Epidermal melanocyte (primary cell): Measurements from ENCODE around the gene KHDRBS1.
"Not testable (repeated sequence)": the region's sequence is repeated elsewhere in the genome, so short reads cannot be mapped to it uniquely, and the experiment has no call there.

Source experiments
- DNase-seq: peaks from one replicate; pipeline ENCODE4 v3.0.0; 2011; ENCODE audit warnings: low spot score; ENCODE audit not compliant: insufficient read length

Gene KHDRBS1, protein sequence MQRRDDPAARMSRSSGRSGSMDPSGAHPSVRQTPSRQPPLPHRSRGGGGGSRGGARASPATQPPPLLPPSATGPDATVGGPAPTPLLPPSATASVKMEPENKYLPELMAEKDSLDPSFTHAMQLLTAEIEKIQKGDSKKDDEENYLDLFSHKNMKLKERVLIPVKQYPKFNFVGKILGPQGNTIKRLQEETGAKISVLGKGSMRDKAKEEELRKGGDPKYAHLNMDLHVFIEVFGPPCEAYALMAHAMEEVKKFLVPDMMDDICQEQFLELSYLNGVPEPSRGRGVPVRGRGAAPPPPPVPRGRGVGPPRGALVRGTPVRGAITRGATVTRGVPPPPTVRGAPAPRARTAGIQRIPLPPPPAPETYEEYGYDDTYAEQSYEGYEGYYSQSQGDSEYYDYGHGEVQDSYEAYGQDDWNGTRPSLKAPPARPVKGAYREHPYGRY

DNA sequence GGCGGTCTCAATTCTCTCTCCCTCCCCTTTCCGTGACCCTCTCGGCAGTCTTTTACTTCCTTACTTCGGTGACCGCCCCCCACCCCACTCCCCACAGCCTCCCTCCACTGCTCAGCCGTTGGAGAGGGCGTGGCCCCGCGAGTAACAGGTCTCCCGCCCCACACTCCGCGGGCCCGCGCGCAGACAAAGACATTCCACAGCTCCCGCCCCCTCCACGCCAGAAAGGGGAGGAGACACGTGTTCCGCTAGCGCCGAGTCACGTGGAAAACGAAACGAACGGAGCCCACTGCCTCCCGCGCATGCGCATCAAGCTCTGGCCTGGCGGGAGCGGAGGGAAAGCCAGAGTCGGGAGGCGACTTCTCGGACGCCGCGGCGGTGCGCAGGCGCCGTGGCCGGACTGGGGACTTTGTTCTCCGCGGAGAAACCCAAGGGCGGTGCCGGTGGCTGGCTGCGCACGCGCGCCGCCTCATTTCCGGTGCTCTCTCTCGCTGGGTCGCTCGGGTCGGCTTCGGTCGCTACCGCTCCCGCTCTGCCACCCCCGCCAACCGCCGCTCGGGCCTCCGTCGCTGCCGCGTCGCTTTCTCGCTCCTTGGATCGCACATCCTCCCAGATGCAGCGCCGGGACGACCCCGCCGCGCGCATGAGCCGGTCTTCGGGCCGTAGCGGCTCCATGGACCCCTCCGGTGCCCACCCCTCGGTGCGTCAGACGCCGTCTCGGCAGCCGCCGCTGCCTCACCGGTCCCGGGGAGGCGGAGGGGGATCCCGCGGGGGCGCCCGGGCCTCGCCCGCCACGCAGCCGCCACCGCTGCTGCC, at the start of gene KHDRBS1:
KHDRBS1 (plus strand) TSS at position 483 of the 813 bp plus-strand sequence; CDS start at position 611, 128 bp downstream.
- peak; percentile 96 for DNase-seq

DNA sequence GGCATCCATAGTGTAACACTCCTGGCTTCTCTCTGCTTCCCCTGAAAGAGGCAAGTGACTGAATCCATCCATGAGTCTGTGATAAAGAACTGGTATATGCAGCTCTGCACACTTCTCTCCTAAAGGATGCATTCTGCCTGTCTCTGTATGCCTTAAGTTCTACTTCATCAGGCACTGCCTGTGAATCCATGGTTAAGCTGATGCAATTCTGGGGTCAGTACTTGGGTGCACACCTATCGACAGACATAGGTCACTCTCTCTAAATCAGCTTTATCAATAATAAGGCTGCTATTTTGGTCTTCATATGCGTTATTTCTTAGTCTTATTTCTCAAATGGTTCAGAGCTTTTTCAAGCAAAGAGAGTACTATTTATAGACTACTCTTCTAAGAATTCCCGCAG, 42.8 kb upstream of the KHDRBS1 start:
- DNase-seq: no peak

DNA sequence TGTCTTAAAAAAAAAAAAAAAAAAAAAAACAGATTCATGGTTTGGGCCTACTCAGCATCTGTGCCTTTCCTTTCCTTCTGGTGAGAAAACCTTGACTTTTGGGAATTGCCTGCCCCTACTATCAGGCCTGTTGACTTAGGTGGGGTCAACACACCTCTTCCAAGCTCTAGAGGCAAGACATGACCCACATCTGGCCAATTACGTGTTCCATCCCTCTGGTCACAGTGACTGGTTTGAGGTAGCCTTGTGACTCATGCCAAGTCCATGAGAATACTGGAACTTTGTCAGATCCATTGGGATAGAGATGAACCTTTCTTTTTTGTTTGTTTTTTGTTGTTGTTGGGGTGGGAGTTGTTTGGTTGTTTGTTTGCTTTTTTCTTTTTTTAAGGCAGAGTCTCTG, 37.3 kb upstream of the KHDRBS1 start:
- no peak for DNase-seq

DNA sequence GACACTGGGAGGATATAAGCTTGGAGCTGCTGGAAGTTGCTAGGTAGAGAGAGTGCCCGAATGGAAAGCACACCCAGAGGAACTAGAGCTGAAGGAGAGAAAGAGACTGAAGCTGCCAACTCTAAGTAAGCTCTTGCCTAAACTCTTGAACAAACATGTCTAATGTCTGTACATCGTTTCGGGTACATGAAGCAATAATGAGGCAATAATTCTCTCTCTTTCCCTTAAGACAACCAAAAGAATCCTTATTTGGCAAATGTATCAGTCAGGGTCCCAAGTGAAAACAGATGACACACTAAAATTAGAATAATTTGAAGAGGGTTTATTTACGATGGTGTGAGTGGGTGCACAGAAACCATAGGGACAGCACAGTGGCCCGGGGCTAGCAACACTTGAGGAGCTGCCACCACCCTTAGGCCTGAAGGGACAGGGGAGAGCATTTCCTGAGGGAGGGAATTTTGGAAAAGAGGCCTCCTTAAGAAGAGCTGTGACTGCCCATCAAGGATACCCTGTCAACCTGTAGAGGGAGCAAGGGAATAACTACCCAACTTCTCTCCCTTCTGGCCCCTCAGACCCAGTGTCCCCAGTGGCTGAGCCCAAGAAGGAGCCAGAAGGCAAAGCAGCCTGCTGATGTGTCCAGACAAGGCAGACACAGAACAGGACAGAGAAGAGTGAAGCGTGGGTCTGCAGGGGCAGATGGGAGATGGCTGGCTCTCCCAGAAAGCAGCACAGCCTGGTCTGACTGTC, 36.1 kb upstream of the KHDRBS1 start:
- DNase-seq: peak; percentile 51

DNA sequence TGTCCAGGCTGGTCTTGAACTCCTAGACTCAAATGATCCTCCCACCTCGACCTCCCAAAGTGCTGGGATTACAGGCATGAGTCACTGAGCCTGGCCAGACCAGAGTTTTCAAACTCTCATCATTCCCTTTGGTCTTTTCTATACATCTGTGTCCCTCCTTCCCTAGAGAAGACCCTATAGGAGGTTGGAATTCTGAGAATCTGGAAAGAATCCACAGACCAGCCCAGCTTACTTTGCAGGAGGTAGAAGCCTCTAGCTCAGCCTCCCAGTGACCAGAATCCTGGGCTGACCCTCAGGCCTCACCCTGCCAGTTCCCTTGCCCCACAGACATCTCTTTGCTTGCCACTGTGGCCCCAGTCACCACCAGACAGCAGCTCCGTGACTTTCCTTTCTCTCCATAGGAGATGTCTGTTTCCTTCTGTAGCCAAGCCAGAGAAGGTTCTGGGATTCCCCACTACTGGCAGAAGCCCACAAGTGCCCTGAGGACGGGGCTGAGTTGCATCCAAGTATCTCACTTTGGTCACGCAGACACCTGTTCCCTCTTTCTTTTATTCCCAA, 34.7 kb upstream of the KHDRBS1 start:
- DNase-seq: no peak

DNA sequence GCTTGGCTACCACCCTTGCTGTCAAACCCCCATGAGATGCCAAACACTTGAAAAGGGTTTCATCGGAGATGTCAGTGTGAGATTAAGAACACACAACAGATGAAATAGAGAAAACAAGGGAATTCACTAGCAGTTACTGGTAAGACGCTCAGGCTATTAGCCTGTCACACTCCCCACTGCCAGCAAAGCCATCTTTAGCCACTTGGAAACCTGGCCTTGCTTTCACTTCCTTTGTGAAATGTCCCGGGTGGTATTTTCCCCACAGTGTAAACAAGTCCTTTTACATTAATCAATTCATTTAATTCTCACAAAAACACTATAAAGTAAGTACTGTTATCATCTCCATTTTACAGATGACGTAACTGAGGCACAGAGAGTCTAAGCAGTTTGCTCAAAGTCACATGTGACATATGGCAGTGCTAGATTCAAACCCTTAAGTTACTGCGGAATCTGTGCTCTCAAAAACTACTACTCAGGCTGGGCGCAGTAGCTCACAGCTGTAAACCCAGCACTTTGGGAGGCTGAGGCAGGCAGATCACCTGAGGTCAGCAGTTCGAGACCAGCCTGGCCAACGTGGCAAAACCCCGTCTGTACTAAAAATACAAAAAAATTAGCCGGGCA, 32.7 kb upstream of the KHDRBS1 start:
- DNase-seq: no peak

DNA sequence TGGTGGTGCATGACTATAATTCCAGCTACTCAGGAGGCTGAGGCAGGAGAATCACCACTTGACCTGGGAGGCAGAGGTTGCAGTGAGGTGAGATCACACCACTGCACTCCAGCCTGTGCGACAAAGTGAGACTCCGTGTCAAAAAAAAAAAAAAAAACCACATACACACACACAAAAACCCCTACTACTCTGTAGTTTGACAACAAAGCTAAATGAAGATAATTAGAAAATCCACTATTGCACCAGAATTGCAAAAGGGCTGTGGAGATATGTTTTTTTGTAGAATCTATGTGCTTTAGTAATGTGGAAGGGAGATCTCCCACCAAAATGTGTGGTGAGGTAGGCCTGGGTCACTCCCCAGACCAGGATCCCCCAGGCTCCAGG, 32.2 kb upstream of the KHDRBS1 start:
- DNase-seq: no peak

DNA sequence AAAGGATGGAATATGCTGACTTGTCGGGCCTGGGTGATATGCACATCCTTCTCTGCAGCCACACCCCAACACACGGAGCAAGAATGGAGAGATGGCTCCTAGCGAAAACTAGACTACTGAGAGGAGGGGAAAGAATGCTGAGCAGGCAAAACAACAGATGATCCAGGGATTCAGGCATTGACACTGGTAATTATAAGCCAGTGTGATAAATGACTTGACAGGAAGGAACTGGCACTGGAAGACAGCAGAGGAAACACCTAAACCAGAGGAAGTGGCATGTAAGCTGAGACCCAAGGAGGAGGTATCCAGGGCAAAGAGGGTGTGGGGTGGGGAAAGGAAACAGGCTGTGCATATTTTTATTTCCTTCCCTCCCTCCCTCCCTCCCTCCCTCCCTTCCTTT, 31.7 kb upstream of the KHDRBS1 start:
- DNase-seq: no peak

DNA sequence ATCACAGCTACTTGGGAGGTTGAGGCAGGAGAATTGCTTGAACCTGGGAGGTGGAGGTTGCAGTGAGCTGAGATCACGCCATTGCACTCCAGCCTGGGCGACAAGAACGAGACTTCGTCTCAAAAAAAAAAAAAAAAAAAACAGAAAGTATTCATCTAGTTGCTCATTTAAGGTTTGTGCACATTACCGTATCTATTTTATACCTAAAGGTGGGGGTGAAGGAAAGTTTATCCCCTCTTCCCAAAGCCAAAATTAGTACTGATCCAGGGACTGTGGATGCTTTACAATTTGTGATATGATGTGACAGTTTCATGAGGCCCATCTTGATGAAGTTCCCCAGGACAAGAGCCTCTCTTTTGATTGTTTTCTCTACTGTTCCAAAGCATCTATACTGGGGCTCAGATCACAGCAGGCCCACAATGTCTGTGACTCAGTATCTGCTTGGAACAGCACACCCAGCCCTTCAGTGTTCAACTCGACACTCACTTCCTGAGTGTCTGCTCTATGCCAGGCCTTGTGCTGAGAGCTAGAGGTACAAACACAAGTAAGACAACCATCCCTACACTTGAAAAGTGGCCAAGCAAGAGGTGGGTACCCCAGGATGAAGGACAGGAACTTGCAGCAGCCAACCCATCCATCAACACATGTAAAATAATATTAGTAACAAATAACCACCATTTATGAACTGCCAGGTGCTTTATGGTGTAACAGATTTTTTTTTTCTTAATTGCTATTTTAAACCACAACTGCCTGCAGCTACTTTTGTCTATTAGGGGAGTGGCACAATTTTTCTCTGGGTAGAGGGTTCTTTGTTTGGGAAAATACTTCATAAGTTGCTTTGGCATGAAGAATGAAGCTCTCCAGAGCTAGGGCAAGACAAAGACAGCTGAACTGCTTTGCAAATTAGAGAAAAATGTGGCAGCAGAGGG, 29.0 kb upstream of the KHDRBS1 start:
- DNase-seq: no peak

DNA sequence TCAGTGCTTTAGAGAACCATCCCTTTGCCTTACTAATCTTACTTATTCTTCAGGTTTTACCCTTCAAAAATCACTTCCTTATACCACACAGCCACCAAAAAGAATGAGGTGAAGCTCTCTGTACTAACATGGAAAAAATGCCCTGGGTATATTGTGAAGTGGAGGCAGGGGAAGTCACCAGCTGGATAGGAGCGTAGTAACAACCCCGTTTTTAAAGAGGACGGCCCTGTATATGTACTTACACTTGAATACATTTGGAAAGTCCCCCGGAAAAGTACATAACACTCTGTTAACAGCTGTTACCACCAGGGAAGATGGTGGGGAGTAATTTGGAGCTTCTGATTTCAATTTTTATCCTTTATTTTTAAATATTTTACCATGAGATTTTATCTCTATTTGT, 28.2 kb upstream of the KHDRBS1 start:
- DNase-seq: no peak

DNA sequence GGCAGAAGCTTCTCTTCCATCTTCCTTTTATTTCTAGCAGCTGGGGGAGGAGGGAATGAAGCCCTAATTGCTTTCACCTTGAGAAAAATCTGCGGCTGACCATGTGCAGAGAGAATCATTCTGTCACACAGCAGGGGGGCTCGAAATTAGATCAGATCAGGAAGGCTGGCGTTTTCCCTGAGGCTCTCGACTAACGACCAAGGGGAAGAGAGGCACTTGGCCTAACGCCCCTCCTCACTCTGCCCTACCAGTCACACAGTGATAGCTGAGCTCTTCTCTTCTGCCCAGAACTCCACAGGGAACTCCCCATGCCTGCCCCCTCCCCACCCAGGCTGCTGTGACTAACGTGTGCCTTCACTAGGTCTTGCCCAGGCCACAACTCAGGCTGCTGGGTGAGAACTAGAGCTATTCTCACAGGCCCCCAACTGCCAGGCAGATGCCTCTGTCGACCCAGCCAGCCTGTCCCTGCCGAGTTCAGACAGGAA, 26.5 kb upstream of the KHDRBS1 start:
- no peak for DNase-seq

DNA sequence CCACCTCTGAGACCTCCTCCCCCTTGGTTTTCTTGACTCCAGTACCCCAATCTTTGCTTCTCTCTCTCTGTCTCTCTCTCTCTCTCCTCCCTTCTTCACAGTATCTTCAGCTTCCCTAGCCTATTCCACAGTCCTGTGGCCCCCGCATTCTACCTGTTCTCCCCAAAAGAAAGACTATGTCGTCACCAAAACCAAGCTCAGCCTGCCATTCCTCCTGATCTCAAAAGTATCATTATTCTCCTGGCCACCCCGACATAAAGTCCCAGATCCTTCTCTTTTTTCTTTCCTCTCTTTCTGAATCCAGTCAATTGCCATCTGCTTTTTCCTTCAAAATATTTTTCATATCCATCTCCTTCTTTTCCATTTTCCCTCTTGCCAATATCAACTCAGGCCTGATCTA, 23.7 kb upstream of the KHDRBS1 start:
- DNase-seq: no peak

DNA sequence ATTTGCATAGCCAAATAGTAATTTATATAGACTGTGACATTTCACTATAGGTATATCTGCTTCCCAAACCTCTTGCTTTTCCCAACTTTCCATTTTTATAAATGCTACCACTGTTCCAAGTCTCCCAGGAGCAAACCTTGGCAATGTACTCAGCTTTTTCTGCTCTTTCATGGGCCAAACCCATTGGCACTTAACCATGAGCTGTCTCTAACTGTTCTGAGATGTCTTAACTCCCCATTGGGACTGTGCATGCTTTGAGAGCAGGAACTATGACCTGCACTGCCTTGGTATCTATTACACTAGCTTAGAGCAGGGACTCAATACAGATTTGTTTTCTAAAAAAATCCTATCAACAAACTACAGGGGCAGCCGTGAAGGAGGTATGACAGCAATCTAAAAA, 22.5 kb upstream of the KHDRBS1 start:
- no peak for DNase-seq

DNA sequence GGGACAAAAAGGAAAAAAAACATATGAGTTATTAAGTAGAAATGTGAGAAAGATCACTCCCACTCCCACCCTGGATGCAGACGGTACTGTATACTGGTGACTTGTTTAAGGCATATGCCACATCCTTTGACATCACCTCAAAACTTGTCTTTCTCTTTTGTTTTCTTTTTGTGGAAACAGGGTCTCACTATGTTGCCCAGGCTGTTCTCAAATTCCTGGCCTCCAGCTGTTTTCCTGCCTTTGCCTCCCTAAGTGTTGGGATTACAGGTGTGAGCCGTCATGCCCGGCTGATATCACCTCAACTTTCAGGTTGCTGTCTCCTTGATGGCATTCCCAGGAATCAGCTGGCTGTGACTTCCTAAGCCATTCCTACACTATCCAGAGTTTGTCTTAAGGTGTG, 18.4 kb upstream of the KHDRBS1 start:
- DNase-seq: no peak

DNA sequence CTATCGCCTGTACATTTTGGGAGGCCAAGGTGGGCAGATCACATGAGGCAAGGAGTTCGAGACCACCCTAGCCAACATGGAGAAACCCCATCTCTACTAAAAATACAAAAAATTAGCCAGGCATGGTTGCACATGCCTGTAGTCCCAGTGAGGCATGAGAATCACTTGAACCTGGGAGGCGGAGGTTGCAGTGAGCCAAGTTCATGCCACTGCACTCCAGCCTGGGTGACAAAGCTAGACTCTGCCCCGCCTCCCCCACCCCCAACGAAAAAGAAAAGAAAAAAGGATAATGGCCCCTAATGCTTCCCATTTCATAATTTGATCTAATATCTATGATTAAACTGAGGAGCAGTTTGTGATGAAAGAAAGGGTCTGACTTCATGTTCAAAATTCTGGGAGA, 17.5 kb upstream of the KHDRBS1 start:
- DNase-seq: not testable (repeated sequence)

DNA sequence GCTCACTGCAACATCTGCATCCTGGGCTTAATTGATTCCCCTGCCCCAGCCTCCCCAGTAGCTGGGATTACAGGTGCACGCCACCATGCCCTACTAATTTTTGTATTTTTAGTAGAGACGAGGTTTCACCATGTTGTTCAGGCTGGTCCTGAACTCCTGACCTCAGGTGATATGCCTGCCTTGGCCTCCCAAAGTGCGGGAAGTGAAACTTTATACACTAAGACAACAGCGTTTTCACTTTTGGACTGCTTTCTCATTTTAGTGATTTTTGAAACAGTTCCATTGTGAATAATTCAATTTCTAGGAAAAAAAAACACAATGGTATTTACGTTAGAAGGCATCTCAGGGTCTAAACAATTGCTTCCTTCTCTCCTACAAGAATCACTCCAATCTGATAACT, 11.8 kb upstream of the KHDRBS1 start:
- no peak for DNase-seq

DNA sequence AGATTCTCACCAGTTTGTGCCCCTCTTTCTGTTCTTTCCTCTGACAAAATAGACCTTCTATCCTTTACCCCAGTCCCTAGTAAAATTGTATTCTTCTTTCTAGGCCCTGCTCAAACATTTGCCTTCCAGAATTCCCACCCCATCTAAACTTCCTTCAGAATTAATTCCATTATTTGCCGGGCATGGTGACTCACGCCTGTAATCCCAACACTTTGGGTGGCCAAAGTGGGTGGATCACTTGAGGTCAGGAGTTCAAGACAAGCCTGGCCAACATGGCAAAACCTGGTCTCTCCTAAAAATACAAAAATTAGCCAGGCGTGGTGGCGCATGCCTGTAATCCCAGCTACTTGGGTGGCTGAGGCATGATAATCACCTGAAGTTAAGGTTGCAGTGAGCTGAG, 11.4 kb upstream of the KHDRBS1 start:
- not testable (repeated sequence) for DNase-seq

DNA sequence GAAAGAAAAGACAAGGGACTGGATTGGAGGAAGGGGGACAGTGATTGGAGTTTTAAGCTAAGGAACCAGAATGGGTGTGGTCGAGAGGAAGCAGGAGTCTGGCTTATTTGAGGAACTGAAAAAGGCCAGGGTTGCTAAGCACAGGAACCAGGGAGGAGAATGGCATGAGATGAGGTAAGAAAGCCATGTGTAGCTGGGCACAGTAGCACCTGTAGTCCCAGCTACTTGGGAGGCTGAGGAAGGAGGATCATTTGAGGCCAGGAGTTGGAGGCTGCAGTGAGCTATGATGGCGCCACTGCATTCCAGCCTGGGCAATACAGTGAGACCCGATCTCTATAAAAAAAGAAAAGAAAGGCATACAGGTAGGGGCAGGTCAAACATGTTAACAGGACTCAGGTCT, 8.1 kb upstream of the KHDRBS1 start:
- no peak for DNase-seq

DNA sequence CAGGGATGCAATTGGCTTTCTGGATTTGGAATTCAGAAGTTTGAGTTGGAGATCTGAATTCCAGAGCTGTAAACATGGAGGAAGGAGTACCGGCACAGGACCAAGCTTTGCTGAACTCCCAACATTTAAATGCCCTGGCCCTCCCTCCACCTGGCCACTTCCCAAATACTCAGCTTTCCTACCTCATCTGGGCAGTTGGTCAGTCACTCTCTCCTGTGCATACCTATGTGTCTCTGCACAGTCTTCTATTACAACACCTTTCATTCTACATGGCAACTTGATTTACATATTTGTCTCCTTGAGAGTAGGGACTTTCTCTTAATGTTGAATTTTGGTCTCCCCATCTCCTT, 6.1 kb upstream of the KHDRBS1 start:
- no peak for DNase-seq

DNA sequence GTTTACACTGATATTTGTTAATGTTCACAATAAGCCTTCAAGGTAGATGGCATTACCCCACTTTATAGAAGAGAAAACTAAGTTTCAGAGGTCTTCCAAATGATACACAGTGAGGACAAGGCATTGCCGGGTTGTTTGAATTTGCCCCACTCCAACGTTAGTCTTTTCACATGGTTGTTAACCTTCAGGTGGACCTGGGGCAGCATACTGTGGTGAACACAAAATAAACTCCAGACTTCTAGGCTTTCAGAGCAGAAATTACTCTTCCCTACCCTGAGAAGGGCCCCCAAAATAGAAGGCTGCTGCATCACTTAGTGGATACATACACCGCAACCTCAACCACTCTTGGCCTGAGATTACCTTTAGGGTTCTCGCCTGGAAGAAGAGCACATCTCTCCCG, 3.4 kb upstream of the KHDRBS1 start:
- DNase-seq: no peak
